GM18858 (cell line): ENCODE measurements around the gene CDK5RAP3.

Source experiments
- ATAC-seq: cut with Tn5 transposase; IDR thresholded peaks from one replicate; pipeline ENCODE4 v1.9.1; 2021; ENCODE audit not compliant: unreplicated experiment

Gene CDK5RAP3

GRCh38 chr17:48022901-48023300 lies 52.0 kb downstream of the CDK5RAP3 start:
- ATAC-seq: no peak

GRCh38 chr17:48023400-48024148 lies 52.7 kb downstream of the CDK5RAP3 start:
- no peak for ATAC-seq

- no peak for ATAC-seq
These were observed 53.5 kb downstream of the CDK5RAP3 start for GRCh38 chr17:48024149-48025039.

GRCh38 chr17:48025040-48025903 lies 54.4 kb downstream of the CDK5RAP3 start:
- ATAC-seq: no peak

- ATAC-seq: no peak
These were observed 55.1 kb downstream of the CDK5RAP3 start for GRCh38 chr17:48025904-48026501.

GRCh38 chr17:48026502-48027321 lies 55.8 kb downstream of the CDK5RAP3 start:
- ATAC-seq: no peak

GRCh38 chr17:48027322-48027981 lies 56.5 kb downstream of the CDK5RAP3 start:
- ATAC-seq: no peak

- no peak for ATAC-seq
These were observed 57.8 kb downstream of the CDK5RAP3 start for GRCh38 chr17:48028736-48029135.

- ATAC-seq: no peak
These were observed 59.6 kb downstream of the CDK5RAP3 start for GRCh38 chr17:48030531-48030930.
